Epithelial cell of esophagus (primary cell): Measurements from ENCODE around the gene LAMP2.
"Not testable (repeated sequence)": the region's sequence is repeated elsewhere in the genome, so short reads cannot be mapped to it uniquely, and the experiment has no call there.

ENCODE experiments used
- DNase-seq: peaks from one replicate; pipeline ENCODE4 v3.0.0; 2010; ENCODE audit warnings: low read depth
- H3K4me3 ChIP-seq: 2 replicates; pipeline ENCODE4 v1.5.1; 2011; ENCODE audit warnings: mild to moderate bottlenecking, low read length, control low read depth
- TF ChIP-seq, protein P1 (sequence below): IDR thresholded peaks from 2 replicates; pipeline ENCODE4 v1.5.1; 2011; ENCODE audit warnings: low read depth, mild to moderate bottlenecking, low read length, control low read depth, inconsistent platforms; ENCODE audit not compliant: insufficient read depth; ENCODE audit errors: missing control alignments

The LAMP2 gene

DNA sequence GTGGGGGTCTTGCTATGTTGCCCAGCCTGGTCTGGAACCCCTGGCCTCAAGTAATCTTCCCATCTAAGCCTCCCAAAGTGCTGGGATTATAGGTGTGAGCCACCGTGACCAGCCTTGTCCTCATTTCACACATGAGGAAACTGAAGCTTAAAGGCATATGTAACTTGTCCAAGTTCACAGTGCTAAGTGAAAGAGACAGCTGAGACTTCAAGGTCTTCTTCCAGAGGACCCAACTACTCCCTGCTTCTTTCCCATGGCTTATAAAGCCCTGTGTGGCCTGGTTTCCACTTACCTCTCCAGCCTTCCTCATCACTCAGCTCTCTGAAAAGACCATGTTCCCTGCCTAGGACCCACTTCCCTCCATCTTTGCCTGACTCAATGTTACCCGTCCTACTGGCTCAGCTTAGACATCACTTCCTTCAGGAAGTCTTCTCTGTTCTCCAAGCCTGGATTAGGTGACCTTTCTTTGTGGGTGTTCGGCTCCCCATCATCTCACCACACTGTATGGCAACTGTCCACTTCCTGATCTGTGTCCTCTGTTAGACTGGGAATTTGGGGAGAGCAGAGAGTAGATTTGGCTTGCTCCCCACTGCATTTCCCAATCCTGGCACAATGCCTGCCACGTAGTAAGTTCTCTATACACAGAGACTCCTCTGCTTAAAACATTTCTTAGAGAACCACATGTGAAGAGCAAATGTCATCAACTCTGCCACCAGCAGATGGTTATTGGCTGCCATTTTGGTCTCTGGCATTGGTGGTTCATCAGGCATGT lies 30.4 kb upstream of the LAMP2 start:
- TF ChIP-seq, protein P1, sequence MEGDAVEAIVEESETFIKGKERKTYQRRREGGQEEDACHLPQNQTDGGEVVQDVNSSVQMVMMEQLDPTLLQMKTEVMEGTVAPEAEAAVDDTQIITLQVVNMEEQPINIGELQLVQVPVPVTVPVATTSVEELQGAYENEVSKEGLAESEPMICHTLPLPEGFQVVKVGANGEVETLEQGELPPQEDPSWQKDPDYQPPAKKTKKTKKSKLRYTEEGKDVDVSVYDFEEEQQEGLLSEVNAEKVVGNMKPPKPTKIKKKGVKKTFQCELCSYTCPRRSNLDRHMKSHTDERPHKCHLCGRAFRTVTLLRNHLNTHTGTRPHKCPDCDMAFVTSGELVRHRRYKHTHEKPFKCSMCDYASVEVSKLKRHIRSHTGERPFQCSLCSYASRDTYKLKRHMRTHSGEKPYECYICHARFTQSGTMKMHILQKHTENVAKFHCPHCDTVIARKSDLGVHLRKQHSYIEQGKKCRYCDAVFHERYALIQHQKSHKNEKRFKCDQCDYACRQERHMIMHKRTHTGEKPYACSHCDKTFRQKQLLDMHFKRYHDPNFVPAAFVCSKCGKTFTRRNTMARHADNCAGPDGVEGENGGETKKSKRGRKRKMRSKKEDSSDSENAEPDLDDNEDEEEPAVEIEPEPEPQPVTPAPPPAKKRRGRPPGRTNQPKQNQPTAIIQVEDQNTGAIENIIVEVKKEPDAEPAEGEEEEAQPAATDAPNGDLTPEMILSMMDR: no peak

DNA sequence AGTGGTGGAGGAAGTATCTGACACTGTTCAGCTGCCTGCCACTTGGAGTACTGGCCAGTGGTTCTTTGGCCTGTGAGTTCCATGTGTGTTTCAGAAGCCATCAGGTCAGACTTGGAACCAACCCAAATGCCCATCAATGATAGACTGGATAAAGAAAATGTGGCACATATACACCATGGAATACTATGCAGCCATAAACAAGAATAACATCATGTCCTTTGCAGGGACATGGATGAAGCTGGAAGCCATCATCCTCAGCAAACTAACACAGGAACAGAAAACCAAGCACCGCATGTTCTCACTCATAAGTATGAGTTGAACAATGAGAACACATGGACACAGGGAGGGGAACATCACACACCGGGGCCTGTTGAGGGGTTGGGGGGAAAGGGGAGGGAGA lies 21.0 kb upstream of the LAMP2 start:
- not testable (repeated sequence) for DNase-seq, H3K4me3 ChIP-seq

More for the DNA sequence above, 30.4 kb upstream of the LAMP2 start:
- peak; percentile 3 for DNase-seq
- H3K4me3 ChIP-seq: no peak overlapping the region

DNA sequence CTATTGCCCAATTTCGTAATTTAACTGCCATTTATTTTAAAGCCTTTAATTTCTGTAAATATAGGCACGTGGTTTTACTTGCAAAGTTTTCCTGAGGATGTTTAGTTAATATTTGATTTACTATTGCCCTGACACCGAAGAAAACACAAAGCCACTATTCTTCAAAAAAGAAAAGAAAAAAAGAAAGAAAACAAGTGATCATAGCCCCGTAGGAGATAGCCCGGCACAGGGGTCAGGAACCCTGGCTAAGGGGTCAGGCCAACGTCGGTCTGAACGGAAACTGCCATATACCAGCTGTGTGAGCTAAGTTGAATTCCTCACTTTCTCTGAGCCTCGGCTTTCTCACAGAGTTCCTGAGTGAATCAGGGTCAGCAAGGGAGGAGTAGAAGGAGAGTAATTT lies 17.7 kb upstream of the LAMP2 start:
- TF ChIP-seq, protein P1: no peak
- DNase-seq: no peak
- no peak overlapping the region for H3K4me3 ChIP-seq

DNA sequence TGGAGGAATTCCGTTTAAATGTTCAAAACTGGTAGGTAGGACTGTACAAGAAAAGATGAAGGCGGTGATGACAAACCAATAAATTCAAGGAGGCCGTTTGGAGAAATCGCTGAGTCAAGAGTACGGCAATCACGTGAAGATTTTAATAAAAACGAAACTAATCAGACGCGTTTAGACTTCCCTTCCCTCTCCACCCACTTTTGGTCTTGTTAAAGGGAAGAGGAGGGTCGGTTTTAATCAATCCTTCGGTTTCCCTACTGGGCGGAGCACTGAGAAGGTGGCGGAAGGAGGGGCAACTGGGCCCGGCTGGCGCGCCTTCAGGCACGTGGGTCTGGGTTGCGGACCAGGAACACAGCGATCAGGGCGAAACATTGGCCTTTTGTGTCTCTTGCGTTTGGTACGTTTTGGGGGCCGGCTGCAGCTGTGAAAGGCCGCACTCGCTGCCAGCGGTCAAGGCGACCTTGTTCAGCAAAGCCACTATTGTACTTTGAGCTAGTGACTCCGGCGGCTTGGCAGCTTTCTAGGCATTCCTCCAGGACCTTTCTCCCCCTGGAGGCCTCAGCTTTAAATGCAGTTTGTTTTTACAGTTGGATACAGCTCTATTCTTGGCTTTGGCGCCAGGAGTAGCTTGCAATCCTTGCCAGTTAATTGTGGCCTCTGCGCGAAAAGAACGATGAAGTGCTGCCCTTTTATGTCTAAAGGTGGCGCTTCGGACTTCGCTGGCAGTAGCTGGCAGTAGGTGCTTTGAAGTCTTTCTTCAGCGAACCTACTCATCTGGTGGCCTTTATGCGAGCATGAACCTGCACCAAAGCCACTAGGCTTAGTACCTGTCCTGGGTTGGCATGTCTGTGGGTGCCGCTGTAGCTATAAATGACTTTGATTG lies 16.8 kb upstream of the LAMP2 start:
- peak; percentile 74 for DNase-seq
- TF ChIP-seq, protein P1: peak; percentile 59
- H3K4me3 ChIP-seq: peak overlapping the region; percentile 55

DNA sequence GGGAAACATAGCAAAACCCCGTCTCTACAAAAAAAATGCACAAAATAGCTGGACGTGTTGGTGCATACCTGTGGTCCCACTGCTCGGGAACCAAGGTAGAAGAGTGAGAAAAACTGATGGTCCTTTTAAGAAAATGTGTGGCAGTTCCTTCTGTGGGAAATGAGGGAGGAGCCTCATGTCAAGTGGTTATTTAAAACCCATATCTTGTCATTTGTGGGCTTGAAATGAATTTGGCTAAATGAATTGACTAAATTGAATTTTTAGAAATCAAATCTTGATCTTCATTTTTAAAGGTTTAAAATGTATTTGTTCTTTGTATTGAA lies 16.2 kb upstream of the LAMP2 start:
- DNase-seq: no peak
- peak overlapping the region; percentile 55 for H3K4me3 ChIP-seq
- TF ChIP-seq, protein P1: no peak

DNA sequence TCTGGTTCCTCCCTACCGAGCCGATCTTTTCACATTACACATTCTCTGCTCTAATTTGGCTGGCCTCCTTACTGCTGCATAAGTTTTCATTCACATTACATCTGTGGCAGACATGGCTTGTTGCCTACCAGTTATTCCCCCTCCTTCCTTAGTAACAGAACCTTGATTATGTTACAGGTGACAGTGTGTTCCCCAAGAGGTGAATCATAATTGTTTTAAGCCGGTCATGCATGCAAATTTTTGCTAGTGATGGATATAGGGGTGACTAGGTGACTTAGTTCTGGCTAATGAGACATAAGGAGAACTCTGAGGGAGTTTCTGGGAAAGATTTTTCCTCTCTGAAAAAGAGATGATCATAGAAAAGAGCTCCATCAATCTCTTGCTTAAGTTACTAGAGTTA lies 8.4 kb upstream of the LAMP2 start:
- H3K4me3 ChIP-seq: no peak overlapping the region
- DNase-seq: no peak
- TF ChIP-seq, protein P1: no peak

DNA sequence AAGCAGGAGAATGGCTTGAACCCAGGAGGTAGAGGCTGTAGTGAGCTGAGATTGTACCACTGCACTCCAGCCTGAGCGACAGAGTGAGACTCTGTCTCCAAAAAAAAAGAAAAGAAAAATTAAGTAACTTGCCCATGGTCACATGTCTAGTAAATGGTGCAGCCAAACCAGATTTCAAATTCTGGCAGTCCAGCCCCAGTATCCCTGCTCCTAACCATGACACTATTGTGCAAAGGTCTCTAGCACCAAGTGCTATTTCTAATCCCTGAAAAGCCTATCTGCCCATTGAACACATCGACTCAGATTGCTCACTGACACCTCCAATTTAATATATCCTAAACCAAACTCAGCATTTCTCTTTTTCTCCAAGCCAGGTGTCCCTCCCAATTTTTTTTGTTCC lies 7.6 kb upstream of the LAMP2 start:
- H3K4me3 ChIP-seq: no peak overlapping the region
- DNase-seq: no peak
- TF ChIP-seq, protein P1: no peak
